ENCODE measurements around the gene SRPK3. TPM values are rescaled to one million over a fixed set of nuclear protein-coding genes. Genes with fewer than 3 reads are reported as not detected.
"Not testable (repeated sequence)": the region's sequence is repeated elsewhere in the genome, so short reads cannot be mapped to it uniquely, and the experiment has no call there.

Gene SRPK3
- total RNA-seq, 1 experiment from 2014 or later = not detected

GRCh38 chrX:153807976-153808375, 27.1 kb downstream of the SRPK3 start:
- no peaks in the 10 kb centered on the region for H3K27me3 ChIP-seq
- no peaks in the 10 kb centered on the region for H3K9me3 ChIP-seq
- H3K4me3 ChIP-seq = no peak overlapping the region
- no peaks in the 10 kb centered on the region for H3K36me3 ChIP-seq
- DNase-seq = no peak

DNA sequence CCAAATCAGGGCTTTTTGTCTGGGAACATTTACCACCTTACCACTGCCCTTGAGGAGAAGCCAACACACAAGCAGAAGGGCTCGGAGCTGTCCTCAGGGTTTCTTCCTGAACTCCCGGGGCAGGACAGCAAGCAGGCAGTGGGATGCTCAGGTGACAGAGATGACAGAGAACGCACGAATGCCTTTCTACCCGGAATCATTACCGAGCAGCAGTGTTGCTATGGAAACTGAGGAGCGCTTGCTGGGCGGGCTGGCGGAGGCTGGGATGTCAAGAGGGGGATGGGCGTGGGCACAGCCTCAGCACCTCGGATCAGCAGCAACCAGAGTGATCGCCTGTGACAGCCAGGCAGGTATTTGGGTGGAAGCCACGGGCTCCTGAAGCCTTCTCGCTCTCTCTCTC, 31.4 kb downstream of the SRPK3 start:
- no peak overlapping the region for H3K4me3 ChIP-seq
- H3K27me3 ChIP-seq = no peaks in the 10 kb centered on the region
- no peak for DNase-seq
- H3K36me3 ChIP-seq = no peaks in the 10 kb centered on the region
- no peaks in the 10 kb centered on the region for H3K9me3 ChIP-seq

GRCh38 chrX:153813161-153813560, 32.3 kb downstream of the SRPK3 start:
- H3K27me3 ChIP-seq = no peaks in the 10 kb centered on the region
- no peak for DNase-seq
- no peak overlapping the region for H3K4me3 ChIP-seq
- no peaks in the 10 kb centered on the region for H3K9me3 ChIP-seq
- H3K36me3 ChIP-seq = no peaks in the 10 kb centered on the region

DNA sequence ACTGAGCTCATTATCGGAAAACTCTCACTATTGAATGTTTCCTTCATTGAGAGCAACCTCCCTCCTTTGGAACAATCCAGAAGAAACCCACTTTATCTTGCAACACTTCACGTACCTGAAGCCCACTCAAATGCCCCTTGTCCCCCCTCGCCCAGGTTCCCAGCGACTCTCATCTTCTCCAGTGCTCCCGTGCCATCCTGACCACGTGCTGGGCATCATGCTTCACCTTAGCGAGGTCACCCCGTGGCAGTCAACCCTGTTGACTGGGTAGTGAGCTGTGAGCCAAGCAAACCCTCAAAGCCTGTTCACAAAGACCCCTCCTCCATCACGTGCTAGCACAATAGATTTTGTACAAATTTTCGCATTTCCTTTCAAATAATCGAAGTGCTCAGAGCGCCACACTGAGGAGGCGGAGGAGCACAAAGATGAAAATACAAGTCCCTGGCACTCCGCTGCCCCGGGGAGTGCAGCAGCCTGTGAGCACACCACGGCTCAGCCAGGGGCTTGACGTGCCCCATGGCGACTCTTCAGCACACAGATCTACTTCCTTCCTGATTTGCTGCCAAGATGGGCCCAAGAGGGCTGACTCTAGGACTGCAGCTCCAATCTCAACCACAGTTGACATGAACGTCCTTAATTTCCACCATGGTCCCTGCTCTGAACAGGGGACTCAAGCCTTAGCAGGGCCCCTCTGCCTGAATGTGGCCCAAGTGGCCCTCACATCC, 33.9 kb downstream of the SRPK3 start:
- H3K27me3 ChIP-seq = no peaks in the 10 kb centered on the region
- DNase-seq = no peak
- no peaks in the 10 kb centered on the region for H3K9me3 ChIP-seq
- H3K4me3 ChIP-seq = no peak overlapping the region
- no peaks in the 10 kb centered on the region for H3K36me3 ChIP-seq

DNA sequence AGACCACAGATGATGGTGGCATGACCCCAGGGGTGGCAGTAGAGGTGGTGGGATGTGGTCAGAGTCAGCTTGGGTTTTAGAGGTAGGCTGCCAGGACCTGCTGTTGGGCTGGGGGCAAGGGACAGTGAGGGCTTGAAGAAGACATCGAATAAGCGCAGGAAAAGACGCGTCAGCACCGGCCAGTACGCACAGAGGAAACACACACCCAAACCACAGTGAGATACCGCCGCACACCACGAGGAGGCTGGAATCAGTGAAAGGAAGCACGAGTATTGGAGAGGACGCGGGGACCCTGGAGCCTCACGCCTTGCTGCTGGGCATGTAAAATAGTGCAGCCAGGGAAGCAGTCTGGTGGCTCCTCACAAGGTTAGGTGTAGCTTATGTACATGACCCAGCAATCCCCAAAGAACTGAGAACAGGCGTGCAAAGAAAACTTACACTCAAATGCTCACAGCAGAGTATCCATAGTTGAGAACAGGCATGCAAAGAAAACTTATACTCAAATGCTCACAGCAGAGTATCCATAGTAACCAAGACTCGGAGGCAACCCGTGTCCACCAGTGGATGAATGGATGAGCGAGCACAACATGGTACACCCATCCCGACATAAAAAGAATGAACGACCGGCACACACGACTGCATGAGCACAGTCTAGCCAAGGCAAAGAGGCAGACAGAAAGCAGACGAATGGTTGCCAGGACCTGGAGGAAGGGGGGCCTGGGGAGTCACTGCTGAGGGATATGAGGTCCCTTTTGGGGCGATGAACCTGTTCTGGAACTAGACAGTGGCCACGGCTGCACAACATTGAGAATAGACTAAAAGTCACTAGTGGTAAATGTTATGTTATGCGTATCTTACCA, 36.2 kb downstream of the SRPK3 start:
- H3K9me3 ChIP-seq = no peaks in the 10 kb centered on the region
- DNase-seq = no peak
- H3K36me3 ChIP-seq = no peaks in the 10 kb centered on the region
- no peaks in the 10 kb centered on the region for H3K27me3 ChIP-seq
- no peak overlapping the region for H3K4me3 ChIP-seq

- DNase-seq, H3K36me3 ChIP-seq, H3K27me3 ChIP-seq, H3K9me3 ChIP-seq, H3K4me3 ChIP-seq: not testable (repeated sequence)
These were observed 37.2 kb downstream of the SRPK3 start for GRCh38 chrX:153818064-153818463.

DNA sequence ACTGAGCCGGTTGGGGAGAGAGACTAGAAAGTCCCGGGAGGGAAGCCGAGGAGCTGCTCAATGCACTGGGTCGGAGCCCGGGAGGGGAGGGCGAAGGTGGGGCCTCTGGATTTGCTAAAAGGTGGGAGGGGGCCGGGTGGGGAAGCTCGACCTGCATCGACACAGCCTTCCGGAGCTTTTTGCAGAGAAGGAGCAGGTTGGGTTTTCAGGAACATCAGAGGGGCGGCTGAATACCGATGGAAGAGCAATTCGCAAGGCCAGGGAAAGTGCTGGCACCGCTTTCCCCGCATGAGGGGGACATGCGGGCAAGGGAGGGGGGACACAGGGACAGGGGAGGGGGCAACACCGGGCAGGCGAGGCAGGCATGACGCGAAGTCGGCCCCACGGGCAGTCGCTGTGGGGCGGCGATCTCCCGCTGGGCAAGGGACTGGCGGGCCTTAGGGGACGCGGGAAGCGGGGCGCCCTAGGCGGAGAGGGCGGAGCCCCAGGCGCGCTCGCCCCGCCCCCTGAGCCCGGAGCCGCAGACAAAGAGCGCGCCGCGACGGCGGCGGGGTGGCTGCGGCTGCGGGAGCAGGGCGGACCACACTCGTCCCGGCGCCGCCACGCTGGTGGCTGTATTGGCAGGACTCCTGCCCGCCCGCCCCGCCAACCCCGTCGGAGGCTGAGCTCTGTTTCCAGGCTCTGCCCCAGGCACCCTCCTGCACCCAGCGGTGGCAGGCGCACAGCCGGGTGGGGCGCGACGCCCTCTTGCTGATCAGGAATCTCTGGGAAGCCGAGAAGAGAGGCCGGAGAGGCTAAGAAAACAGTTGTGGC, 37.9 kb downstream of the SRPK3 start:
- no peak for DNase-seq
- Histone ChIP-seq H3K9me3 (no peaks in the 10 kb centered on the region), H3K36me3 (no peaks in the 10 kb centered on the region), H3K27me3 (no peaks in the 10 kb centered on the region), H3K4me3 (peak overlapping the region; percentile 20; the same call in 1 of the 2 replicates)

GRCh38 chrX:153819384-153820040, 38.7 kb downstream of the SRPK3 start:
- Histone ChIP-seq H3K36me3 (no peaks in the 10 kb centered on the region), H3K9me3 (no peaks in the 10 kb centered on the region), H3K4me3 (peak overlapping the region; percentile 20; the same call in 1 of the 2 replicates), H3K27me3 (no peaks in the 10 kb centered on the region)
- no peak for DNase-seq

GRCh38 chrX:153820601-153821000, 39.8 kb downstream of the SRPK3 start:
- DNase-seq = no peak
- H3K9me3 ChIP-seq = no peaks in the 10 kb centered on the region
- no peaks in the 10 kb centered on the region for H3K27me3 ChIP-seq
- no peaks in the 10 kb centered on the region for H3K36me3 ChIP-seq
- no peak overlapping the region for H3K4me3 ChIP-seq

DNA sequence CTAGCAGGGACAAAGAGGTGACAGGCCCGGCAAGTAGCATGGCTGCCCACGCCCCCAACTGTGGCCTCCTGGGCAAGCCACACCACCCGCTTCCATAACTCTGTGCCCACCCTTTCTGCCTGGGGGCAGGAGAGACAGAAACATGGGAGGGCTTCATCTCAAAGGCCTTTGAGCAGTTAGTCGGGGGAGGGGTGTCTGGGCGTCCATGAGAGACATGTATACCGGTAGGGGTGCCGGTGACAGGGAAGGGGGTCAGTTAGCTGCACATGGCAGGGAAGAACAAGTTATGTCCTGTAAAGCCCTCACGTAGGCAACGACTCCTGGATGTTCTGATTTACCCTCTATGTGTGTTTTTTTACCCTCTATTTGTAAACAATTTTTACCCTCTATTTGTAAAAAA, 40.2 kb downstream of the SRPK3 start:
- no peak overlapping the region for H3K4me3 ChIP-seq
- no peaks in the 10 kb centered on the region for H3K9me3 ChIP-seq
- H3K36me3 ChIP-seq = no peaks in the 10 kb centered on the region
- no peaks in the 10 kb centered on the region for H3K27me3 ChIP-seq
- DNase-seq = no peak

DNA sequence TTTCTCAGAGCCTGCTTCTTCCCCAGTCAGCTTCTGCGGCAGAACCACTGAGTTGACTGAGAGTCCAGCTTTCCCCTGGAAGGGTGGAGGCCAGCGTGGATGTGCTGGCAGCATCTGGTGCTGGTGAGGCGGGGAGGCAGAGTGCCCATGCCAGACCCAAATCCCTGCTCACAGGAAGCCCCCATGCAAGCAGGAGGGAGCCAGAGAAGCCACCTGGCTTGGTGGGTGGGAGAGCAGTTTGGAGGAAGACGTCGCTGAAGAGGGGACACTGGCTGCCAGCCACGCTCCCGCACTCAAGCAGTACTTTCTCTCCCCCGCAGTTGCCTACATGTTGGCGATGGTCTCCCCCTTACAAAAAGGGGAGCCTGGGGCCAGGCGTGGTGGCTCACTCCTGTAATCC, 43.5 kb downstream of the SRPK3 start:
- Histone ChIP-seq H3K36me3 (no peaks in the 10 kb centered on the region), H3K4me3 (no peak overlapping the region), H3K9me3 (no peaks in the 10 kb centered on the region), H3K27me3 (peaks cover 1% of the 10 kb centered on the region; the same call in 1 of the 2 replicates)
- no peak for DNase-seq

GRCh38 chrX:153825042-153825441, 44.2 kb downstream of the SRPK3 start:
- no peak overlapping the region for H3K4me3 ChIP-seq
- no peaks in the 10 kb centered on the region for H3K36me3 ChIP-seq
- DNase-seq = no peak
- no peaks in the 10 kb centered on the region for H3K9me3 ChIP-seq
- H3K27me3 ChIP-seq = peaks cover 8% of the 10 kb centered on the region; the same call in 1 of the 2 replicates

- Histone ChIP-seq H3K4me3 (no peak overlapping the region), H3K36me3 (no peaks in the 10 kb centered on the region), H3K27me3 (peaks cover 13% of the 10 kb centered on the region; the same call in 1 of the 2 replicates), H3K9me3 (no peaks in the 10 kb centered on the region)
- DNase-seq = no peak
These were observed 46.2 kb downstream of the SRPK3 start for GRCh38 chrX:153827016-153827415.

DNA sequence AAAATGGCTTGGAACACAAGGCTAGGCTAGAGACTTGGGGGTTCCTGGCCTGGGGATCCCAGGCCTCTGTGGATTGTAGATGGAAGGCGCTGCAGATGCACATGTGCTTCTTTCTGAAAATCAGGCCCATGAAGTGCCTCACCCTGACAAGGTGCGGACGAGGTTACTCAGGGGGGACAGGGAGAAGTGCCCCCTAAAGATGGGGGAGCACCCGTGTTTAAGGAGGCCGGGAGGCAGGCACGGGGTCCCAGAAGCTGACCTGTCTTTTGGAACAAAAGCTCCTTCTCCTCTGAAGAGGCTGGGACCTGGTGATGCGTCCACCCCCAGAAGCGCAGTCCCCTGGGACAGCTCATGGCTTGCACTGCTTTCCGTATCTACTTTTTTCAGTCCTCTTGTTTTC, 47.1 kb downstream of the SRPK3 start:
- H3K27me3 ChIP-seq = peaks cover 13% of the 10 kb centered on the region; the same call in 1 of the 2 replicates
- H3K4me3 ChIP-seq = no peak overlapping the region
- no peaks in the 10 kb centered on the region for H3K36me3 ChIP-seq

GRCh38 chrX:153828308-153828707, 47.5 kb downstream of the SRPK3 start:
- peaks cover 13% of the 10 kb centered on the region; the same call in 1 of the 2 replicates for H3K27me3 ChIP-seq
- H3K4me3 ChIP-seq = no peak overlapping the region
- no peaks in the 10 kb centered on the region for H3K36me3 ChIP-seq
- DNase-seq = no peak
- H3K9me3 ChIP-seq = no peaks in the 10 kb centered on the region

More for the DNA sequence above, 47.1 kb downstream of the SRPK3 start:
- no peak for DNase-seq
- no peaks in the 10 kb centered on the region for H3K9me3 ChIP-seq

- Histone ChIP-seq H3K9me3 (no peaks in the 10 kb centered on the region), H3K4me3 (no peak overlapping the region), H3K36me3 (no peaks in the 10 kb centered on the region), H3K27me3 (peaks cover 13% of the 10 kb centered on the region; the same call in 1 of the 2 replicates)
- DNase-seq = no peak
These were observed 48.1 kb downstream of the SRPK3 start for GRCh38 chrX:153828723-153829548.
